ENCODE measurements around the gene RFTN1.
A peak's percentile ranks its signal among the peaks of the same experiment; 100 is the strongest.

Gene RFTN1, protein sequence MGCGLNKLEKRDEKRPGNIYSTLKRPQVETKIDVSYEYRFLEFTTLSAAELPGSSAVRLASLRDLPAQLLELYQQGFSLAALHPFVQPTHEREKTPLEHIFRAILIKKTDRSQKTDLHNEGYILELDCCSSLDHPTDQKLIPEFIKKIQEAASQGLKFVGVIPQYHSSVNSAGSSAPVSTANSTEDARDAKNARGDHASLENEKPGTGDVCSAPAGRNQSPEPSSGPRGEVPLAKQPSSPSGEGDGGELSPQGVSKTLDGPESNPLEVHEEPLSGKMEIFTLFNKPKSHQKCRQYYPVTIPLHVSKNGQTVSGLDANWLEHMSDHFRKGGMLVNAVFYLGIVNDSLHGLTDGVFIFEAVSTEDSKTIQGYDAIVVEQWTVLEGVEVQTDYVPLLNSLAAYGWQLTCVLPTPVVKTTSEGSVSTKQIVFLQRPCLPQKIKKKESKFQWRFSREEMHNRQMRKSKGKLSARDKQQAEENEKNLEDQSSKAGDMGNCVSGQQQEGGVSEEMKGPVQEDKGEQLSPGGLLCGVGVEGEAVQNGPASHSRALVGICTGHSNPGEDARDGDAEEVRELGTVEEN

DNA sequence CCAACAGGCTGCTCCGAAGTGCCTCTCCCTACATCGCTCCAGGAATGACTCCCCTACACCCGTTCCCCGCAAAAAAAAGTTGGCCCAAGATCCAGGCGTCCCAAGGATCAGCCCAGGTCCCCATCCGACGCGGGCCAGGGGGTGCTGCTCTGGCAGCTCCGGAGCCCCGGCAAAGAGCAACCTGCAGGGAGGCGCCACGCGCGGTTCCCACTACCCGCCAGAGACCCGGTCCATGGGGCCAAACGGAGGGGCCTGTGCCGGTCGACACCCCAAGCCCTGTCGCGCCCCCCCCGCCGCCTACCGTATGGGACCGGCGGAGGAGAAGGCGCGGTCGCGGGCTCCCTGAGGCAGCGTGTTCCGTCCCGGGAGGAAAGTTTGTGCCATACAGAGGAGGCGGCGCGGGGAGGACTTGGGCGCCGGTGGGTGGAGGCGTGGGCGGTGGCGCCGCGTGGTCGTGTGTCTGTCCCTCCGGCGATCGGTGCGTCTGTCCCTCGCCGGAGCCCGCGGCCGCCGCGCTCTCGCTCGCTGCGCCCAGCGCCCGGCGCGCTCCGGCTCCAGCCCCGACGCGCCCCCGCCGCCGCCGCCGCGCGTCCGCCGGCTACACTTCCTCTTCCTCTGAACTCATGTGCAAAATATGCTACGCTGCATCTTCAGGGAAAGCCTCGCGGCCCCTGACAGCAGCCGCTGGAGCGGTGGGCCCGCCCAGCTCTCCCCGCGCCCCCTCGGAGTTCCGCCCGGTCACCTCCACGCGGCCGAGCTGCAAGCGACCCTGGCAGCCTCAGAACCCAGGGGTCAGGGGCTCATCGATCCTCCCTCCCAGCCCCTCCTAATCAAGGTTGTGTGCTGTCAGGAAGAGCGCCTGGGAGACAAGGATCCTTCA lies at the start of gene RFTN1:
Gene RFTN1, minus strand, starts transcription at position 559 of the 880 bp plus-strand sequence. CDS start 19,830 bp downstream, outside the sequence.
- Mint-ChIP-seq H3K36me3 (ENCODE audit: low read depth) (peaks cover 10% of the 10 kb centered on the region), H3K27me3 (ENCODE audit: low read depth) (no peaks in the 10 kb centered on the region), H3K4me3 (peak within 1 kb of the TSS; percentile 97), H3K4me1 (ENCODE audit: low read depth) (peaks cover 67% of the 10 kb centered on the region), H3K27ac (peak within 1 kb of the TSS; percentile 90), H3K9me3 (peaks cover 3% of the 10 kb centered on the region)
- peak; percentile 55 for DNase-seq (ENCODE audit: low spot score)

DNA sequence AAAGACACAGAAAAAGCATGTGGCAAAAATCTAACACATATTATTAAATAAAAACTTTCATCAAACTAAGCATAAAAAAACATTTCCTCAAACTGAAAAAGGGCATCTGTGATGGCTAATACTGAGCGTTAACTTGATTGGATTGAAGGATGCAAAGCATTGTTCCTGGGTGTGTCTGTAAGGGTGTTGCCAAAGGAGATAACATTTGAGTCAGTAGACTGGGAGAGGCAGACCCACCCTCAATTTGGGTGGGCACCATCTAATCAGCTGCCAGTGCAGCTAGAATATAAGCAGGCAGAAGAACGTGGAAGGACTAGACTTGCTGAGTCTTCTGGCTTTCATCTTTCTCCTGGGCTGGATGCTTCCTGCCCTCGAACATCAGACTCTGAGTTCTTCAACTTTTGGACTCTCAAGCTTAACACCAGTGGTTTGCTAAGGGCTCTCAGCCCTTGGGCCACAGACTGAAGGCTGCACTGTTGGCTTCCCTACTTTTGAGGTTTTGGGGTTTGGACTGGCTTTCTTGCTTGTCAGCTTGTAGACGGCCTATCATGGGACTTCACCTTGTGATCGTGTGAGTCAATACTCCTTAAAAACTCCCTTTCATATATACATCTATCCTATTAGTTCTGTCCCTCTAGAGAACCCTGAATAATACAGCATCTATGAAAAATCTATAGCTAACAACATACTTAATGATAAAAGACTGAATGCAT lies 46.3 kb upstream of the RFTN1 start:
- Mint-ChIP-seq H3K27ac (no peak overlapping the region), H3K4me1 (ENCODE audit: low read depth) (no peaks in the 10 kb centered on the region), H3K4me3 (no peak overlapping the region), H3K36me3 (ENCODE audit: low read depth) (no peaks in the 10 kb centered on the region), H3K9me3 (peaks cover 6% of the 10 kb centered on the region), H3K27me3 (ENCODE audit: low read depth) (peaks cover 8% of the 10 kb centered on the region)
- no peak for DNase-seq (ENCODE audit: low spot score)

DNA sequence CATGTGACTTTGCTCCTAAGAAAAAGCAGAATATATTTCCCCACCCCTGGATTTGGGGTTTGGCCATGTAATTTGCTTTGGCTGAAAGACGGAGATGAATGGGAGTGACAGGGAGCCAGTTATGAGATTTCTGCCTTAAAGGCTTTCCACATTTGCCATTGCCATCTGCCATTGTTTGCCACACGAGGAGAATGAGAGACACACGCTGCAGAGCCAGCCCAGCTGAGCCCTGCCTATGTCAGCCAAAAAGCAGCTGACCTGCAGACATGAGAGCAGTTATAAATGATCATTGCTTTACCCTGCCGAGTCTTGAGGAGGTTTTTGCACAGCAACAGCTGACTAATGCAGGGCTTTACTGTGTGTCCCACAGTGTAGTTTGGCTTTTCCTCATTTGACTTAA lies 40.6 kb upstream of the RFTN1 start:
- Mint-ChIP-seq H3K9me3 (no peaks in the 10 kb centered on the region), H3K4me1 (ENCODE audit: low read depth) (peaks cover 8% of the 10 kb centered on the region), H3K4me3 (no peak overlapping the region), H3K27ac (no peak overlapping the region), H3K36me3 (ENCODE audit: low read depth) (no peaks in the 10 kb centered on the region), H3K27me3 (ENCODE audit: low read depth) (peaks cover 8% of the 10 kb centered on the region)
- no peak for DNase-seq (ENCODE audit: low spot score)

- H3K27me3 Mint-ChIP-seq (ENCODE audit: low read depth): peaks cover 8% of the 10 kb centered on the region
- H3K9me3 Mint-ChIP-seq: no peaks in the 10 kb centered on the region
- no peak overlapping the region for H3K4me3 Mint-ChIP-seq
- H3K36me3 Mint-ChIP-seq (ENCODE audit: low read depth): no peaks in the 10 kb centered on the region
- no peak overlapping the region for H3K27ac Mint-ChIP-seq
- no peak for DNase-seq (ENCODE audit: low spot score)
- H3K4me1 Mint-ChIP-seq (ENCODE audit: low read depth): peaks cover 8% of the 10 kb centered on the region
These were observed 39.3 kb upstream of the RFTN1 start for GRCh38 chr3:16552757-16553156.

DNA sequence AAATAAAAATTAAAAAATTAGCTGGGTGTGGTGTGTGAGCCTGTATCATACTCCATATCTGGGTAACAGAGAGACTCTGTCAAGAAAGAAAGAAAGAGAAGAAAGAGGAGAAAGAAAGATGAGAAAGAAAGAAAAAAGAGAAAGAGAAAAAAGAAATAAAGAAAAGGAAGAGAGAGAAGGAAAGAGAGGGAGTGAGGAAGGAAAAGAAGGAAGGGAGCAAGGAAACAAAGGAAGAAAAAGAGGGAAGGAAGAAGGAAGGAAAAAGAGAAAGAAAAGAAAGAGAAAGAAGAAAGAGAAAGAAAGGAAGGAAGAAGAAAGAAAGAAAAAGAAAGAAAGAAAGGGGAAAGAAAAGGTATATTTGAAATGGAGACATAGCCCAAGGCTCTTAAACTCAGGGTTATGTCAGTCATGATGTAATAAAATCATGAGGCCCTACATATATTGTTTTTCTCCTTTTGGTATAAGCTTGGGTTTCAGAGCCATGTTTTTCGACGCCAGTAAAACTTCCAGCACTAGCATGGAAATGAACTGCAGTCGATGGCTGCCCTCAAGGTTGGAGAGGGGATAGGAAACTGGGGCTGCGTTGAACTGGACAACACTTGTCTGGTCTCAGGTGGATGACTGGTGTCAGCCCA lies 38.0 kb upstream of the RFTN1 start:
- H3K27me3 Mint-ChIP-seq (ENCODE audit: low read depth): peaks cover 8% of the 10 kb centered on the region
- H3K27ac Mint-ChIP-seq: peak overlapping the region; percentile 71

GRCh38 chr3:16550676-16551341 lies 37.3 kb upstream of the RFTN1 start:
- DNase-seq (ENCODE audit: low spot score): peak; percentile 71
- H3K4me1 Mint-ChIP-seq (ENCODE audit: low read depth): peaks cover 11% of the 10 kb centered on the region
- no peaks in the 10 kb centered on the region for H3K36me3 Mint-ChIP-seq (ENCODE audit: low read depth)
- H3K4me3 Mint-ChIP-seq: no peak overlapping the region
- H3K27me3 Mint-ChIP-seq (ENCODE audit: low read depth): peaks cover 7% of the 10 kb centered on the region
- no peaks in the 10 kb centered on the region for H3K9me3 Mint-ChIP-seq
- H3K27ac Mint-ChIP-seq: peak overlapping the region; percentile 71

More for the DNA sequence above, 38.0 kb upstream of the RFTN1 start:
- no peak overlapping the region for H3K4me3 Mint-ChIP-seq
- no peak for DNase-seq (ENCODE audit: low spot score)
- H3K4me1 Mint-ChIP-seq (ENCODE audit: low read depth): peaks cover 11% of the 10 kb centered on the region
- H3K36me3 Mint-ChIP-seq (ENCODE audit: low read depth): no peaks in the 10 kb centered on the region
- H3K9me3 Mint-ChIP-seq: no peaks in the 10 kb centered on the region

GRCh38 chr3:16550305-16550675 lies 36.8 kb upstream of the RFTN1 start:
- DNase-seq (ENCODE audit: low spot score): no peak
- no peaks in the 10 kb centered on the region for H3K36me3 Mint-ChIP-seq (ENCODE audit: low read depth)
- no peak overlapping the region for H3K4me3 Mint-ChIP-seq
- no peak overlapping the region for H3K27ac Mint-ChIP-seq
- H3K9me3 Mint-ChIP-seq: no peaks in the 10 kb centered on the region
- peaks cover 12% of the 10 kb centered on the region for H3K4me1 Mint-ChIP-seq (ENCODE audit: low read depth)
- peaks cover 6% of the 10 kb centered on the region for H3K27me3 Mint-ChIP-seq (ENCODE audit: low read depth)

DNA sequence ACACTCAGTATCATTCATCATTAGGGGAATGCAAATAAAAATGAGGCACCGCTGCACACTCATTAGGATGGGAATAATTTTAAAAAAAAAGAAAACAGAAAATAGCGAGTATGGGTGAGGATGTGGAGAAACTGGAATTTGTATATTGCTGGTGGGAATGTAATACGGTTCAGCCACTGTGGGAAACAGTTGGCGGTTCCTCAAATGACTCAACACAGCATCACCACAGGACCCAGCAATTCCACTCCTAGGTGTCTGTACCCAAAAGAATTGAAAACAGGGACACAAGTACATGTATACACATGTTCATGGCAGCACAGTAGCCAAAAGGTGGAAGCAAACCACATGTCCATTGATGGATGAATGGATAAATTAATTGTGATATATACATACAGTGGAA lies 35.2 kb upstream of the RFTN1 start:
- peaks cover 6% of the 10 kb centered on the region for H3K27me3 Mint-ChIP-seq (ENCODE audit: low read depth)

GRCh38 chr3:16547561-16548357 lies 34.3 kb upstream of the RFTN1 start:
- Mint-ChIP-seq H3K4me1 (ENCODE audit: low read depth) (peaks cover 22% of the 10 kb centered on the region), H3K9me3 (no peaks in the 10 kb centered on the region), H3K36me3 (ENCODE audit: low read depth) (no peaks in the 10 kb centered on the region), H3K27me3 (ENCODE audit: low read depth) (peaks cover 6% of the 10 kb centered on the region), H3K4me3 (no peak overlapping the region), H3K27ac (no peak overlapping the region)
- DNase-seq (ENCODE audit: low spot score): no peak

More for the DNA sequence above, 35.2 kb upstream of the RFTN1 start:
- H3K27ac Mint-ChIP-seq: no peak overlapping the region
- no peaks in the 10 kb centered on the region for H3K9me3 Mint-ChIP-seq
- H3K36me3 Mint-ChIP-seq (ENCODE audit: low read depth): no peaks in the 10 kb centered on the region
- DNase-seq (ENCODE audit: low spot score): no peak
- H3K4me1 Mint-ChIP-seq (ENCODE audit: low read depth): peaks cover 16% of the 10 kb centered on the region
- H3K4me3 Mint-ChIP-seq: no peak overlapping the region

DNA sequence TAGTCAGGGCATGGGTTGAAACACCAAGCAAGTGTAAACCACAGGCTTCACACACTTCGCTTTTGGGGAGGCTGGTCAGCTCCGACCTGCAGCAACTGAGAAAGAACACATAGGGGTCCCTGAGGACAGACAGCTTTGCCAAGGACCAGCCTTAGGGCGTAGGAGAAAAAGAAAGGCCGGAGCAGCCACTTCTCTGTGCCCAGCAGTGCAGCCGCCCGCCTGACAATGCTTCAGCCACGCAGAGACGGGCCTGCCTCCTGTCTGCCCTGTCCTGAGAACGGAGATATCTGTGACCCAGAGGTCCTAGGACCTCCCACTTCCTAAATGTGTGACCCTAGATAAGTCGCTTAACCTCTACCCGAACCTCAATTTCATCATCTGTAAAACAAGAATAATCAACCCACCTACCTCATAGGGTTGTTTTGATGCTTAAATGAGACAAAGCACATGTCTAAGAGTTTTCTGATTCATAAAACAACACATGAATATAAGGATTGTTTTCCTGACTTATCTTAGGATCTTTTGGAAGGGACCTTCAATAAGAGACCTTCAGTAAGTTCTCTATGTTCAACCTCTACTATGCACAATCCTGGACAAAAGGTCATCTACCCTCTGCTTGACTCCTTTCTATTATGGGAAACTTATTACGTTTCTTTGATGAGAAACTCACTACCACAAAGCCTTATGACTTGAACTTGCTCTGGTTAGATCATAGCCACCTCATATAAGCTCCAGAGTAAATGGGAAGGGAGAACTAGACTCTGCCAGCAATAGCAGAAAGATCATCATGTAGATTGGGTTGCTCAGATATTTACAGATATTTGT lies 32.9 kb upstream of the RFTN1 start:
- Mint-ChIP-seq H3K4me3 (no peak overlapping the region), H3K36me3 (ENCODE audit: low read depth) (no peaks in the 10 kb centered on the region), H3K27ac (no peak overlapping the region), H3K9me3 (no peaks in the 10 kb centered on the region), H3K27me3 (ENCODE audit: low read depth) (peaks cover 2% of the 10 kb centered on the region), H3K4me1 (ENCODE audit: low read depth) (peaks cover 24% of the 10 kb centered on the region)
- DNase-seq (ENCODE audit: low spot score): no peak

- no peaks in the 10 kb centered on the region for H3K36me3 Mint-ChIP-seq (ENCODE audit: low read depth)
- H3K9me3 Mint-ChIP-seq: no peaks in the 10 kb centered on the region
- no peak overlapping the region for H3K27ac Mint-ChIP-seq
- H3K4me3 Mint-ChIP-seq: no peak overlapping the region
- H3K4me1 Mint-ChIP-seq (ENCODE audit: low read depth): peaks cover 19% of the 10 kb centered on the region
- no peak for DNase-seq (ENCODE audit: low spot score)
- H3K27me3 Mint-ChIP-seq (ENCODE audit: low read depth): peaks cover 3% of the 10 kb centered on the region
These were observed 32.1 kb upstream of the RFTN1 start for GRCh38 chr3:16545413-16546185.

Measured in T-helper 2 cell treated with Interferon-gamma antibody and Interleukin-4, amounts not matched to agents 5 μg/mL and 100 μg/mL, for 36 hours (primary cell).